Measurements from ENCODE around the gene DCTN3. TPM values are rescaled to one million over a fixed set of nuclear protein-coding genes. Genes with fewer than 3 reads are reported as not detected.

DCTN3 gene
- polyA plus RNA-seq, 3 donors from 2014 or later, result 201 to 315 (median 268) TPM

GRCh38 chr9:34627716-34628655, 7.7 kb upstream of the DCTN3 start:
- Mint-ChIP-seq H3K27ac (peak overlapping the region in 2 of 6 donors; percentile 10 to 58), H3K9me3 (peaks cover 0 to 2% (median 0%) of the 10 kb centered on the region in 6 donors), H3K4me3 (peak overlapping the region; percentile 79 to 92 (median 87)), H3K4me1 (peaks cover 16 to 17% of the 10 kb centered on the region in 2 donors), H3K36me3 (peaks cover 4 to 5% (median 5%) of the 10 kb centered on the region in 3 donors), H3K27me3 (ENCODE audit: low read depth in 3 of 3) (peaks cover 30 to 46% (median 37%) of the 10 kb centered on the region in 3 donors)
- DNase-seq, result no peak

- DNase-seq, result no peak
- Mint-ChIP-seq H3K27me3 (ENCODE audit: low read depth in 3 of 3) (peaks cover 35 to 56% (median 36%) of the 10 kb centered on the region in 3 donors), H3K4me3 (no peak overlapping the region), H3K36me3 (peaks cover 4 to 5% (median 5%) of the 10 kb centered on the region in 3 donors), H3K27ac (no peak overlapping the region), H3K4me1 (peaks cover 26 to 30% of the 10 kb centered on the region in 2 donors), H3K9me3 (peaks cover 0 to 2% (median 0%) of the 10 kb centered on the region in 6 donors)
These were observed 4.8 kb upstream of the DCTN3 start for GRCh38 chr9:34625186-34625486.

- no peak overlapping the region for H3K4me3 Mint-ChIP-seq
- no peak for DNase-seq
- peaks cover 4 to 5% (median 5%) of the 10 kb centered on the region in 3 donors for H3K36me3 Mint-ChIP-seq
- H3K4me1 Mint-ChIP-seq, result peaks cover 31 to 35% of the 10 kb centered on the region in 2 donors
- peaks cover 0 to 2% (median 0%) of the 10 kb centered on the region in 6 donors for H3K9me3 Mint-ChIP-seq
- no peak overlapping the region for H3K27ac Mint-ChIP-seq
- peaks cover 34 to 52% (median 35%) of the 10 kb centered on the region in 3 donors for H3K27me3 Mint-ChIP-seq (ENCODE audit: low read depth in 3 of 3)
These were observed 4.3 kb upstream of the DCTN3 start for GRCh38 chr9:34624475-34625185.

- DNase-seq, result peak; percentile 32 to 44 (median 39)
- H3K27ac Mint-ChIP-seq, result peak overlapping the region in 2 of 6 donors; percentile 70
- H3K9me3 Mint-ChIP-seq, result peaks cover 0 to 2% (median 0%) of the 10 kb centered on the region in 6 donors
- H3K36me3 Mint-ChIP-seq, result peaks cover 3 to 4% (median 4%) of the 10 kb centered on the region in 3 donors
- H3K27me3 Mint-ChIP-seq (ENCODE audit: low read depth in 3 of 3), result peaks cover 27 to 46% (median 35%) of the 10 kb centered on the region in 3 donors
- peaks cover 32 to 38% of the 10 kb centered on the region in 2 donors for H3K4me1 Mint-ChIP-seq
- H3K4me3 Mint-ChIP-seq, result peak overlapping the region in 3 of 5 donors; percentile 21 to 46 (median 34)
These were observed 3.3 kb upstream of the DCTN3 start for GRCh38 chr9:34623374-34624235.

- DNase-seq, result no peak
- Mint-ChIP-seq H3K27me3 (ENCODE audit: low read depth in 3 of 3) (peaks cover 6 to 10% (median 8%) of the 10 kb centered on the region in 3 donors), H3K27ac (peak overlapping the region in 1 of 6 donors; percentile 34), H3K4me1 (peaks cover 38 to 47% of the 10 kb centered on the region in 2 donors), H3K4me3 (no peak overlapping the region), H3K36me3 (peaks cover 0 to 31% (median 7%) of the 10 kb centered on the region in 3 donors), H3K9me3 (peaks cover 0 to 2% (median 0%) of the 10 kb centered on the region in 6 donors)
These were observed 5.2 kb downstream of the DCTN3 start for GRCh38 chr9:34615132-34615531.

GRCh38 chr9:34612788-34613390, 7.4 kb downstream of the DCTN3 start:
- Mint-ChIP-seq H3K36me3 (peaks cover 0 to 27% (median 7%) of the 10 kb centered on the region in 3 donors), H3K4me1 (peaks cover 23 to 31% of the 10 kb centered on the region in 2 donors), H3K9me3 (no peaks in the 10 kb centered on the region), H3K27ac (peak overlapping the region; percentile 88 to 98 (median 94)), H3K4me3 (peak overlapping the region; percentile 92 to 98 (median 93)), H3K27me3 (ENCODE audit: low read depth in 3 of 3) (peaks cover 6 to 8% (median 8%) of the 10 kb centered on the region in 3 donors)
- peak; percentile 69 to 72 (median 72) for DNase-seq

GRCh38 chr9:34611811-34612787, 8.2 kb downstream of the DCTN3 start, which contains the start of gene RPP25L:
RPP25L (minus strand) TSS chr9:34612097; CDS start chr9:34611296, 801 bp downstream.
- Mint-ChIP-seq H3K27ac (peak within 1 kb of the TSS; percentile 88 to 98 (median 94)), H3K27me3 (ENCODE audit: low read depth in 3 of 3) (peaks cover 6 to 8% (median 8%) of the 10 kb centered on the region in 3 donors), H3K4me3 (peak within 1 kb of the TSS; percentile 92 to 98 (median 93)), H3K4me1 (peaks cover 23 to 31% of the 10 kb centered on the region in 2 donors), H3K9me3 (no peaks in the 10 kb centered on the region), H3K36me3 (peaks cover 0 to 23% (median 7%) of the 10 kb centered on the region in 3 donors)
- peak; percentile 88 to 90 (median 89) for DNase-seq

- peak overlapping the region; percentile 92 to 98 (median 93) for H3K4me3 Mint-ChIP-seq
- peaks cover 23 to 31% of the 10 kb centered on the region in 2 donors for H3K4me1 Mint-ChIP-seq
- peak overlapping the region; percentile 88 to 98 (median 92) for H3K27ac Mint-ChIP-seq
- H3K27me3 Mint-ChIP-seq (ENCODE audit: low read depth in 3 of 3), result peaks cover 6 to 8% (median 8%) of the 10 kb centered on the region in 3 donors
- peaks cover 0 to 18% (median 4%) of the 10 kb centered on the region in 3 donors for H3K36me3 Mint-ChIP-seq
- H3K9me3 Mint-ChIP-seq, result no peaks in the 10 kb centered on the region
- no peak for DNase-seq
These were observed 9.0 kb downstream of the DCTN3 start for GRCh38 chr9:34611251-34611810.

GRCh38 chr9:34610434-34611206, 9.7 kb downstream of the DCTN3 start:
- peaks cover 23 to 31% of the 10 kb centered on the region in 2 donors for H3K4me1 Mint-ChIP-seq
- peak overlapping the region in 5 of 6 donors; percentile 75 to 98 (median 93) for H3K27ac Mint-ChIP-seq
- H3K36me3 Mint-ChIP-seq, result peaks cover 0 to 15% (median 0%) of the 10 kb centered on the region in 3 donors
- no peak for DNase-seq
- peaks cover 6 to 8% (median 8%) of the 10 kb centered on the region in 3 donors for H3K27me3 Mint-ChIP-seq (ENCODE audit: low read depth in 3 of 3)
- H3K9me3 Mint-ChIP-seq, result no peaks in the 10 kb centered on the region
- peak overlapping the region; percentile 36 to 98 (median 92) for H3K4me3 Mint-ChIP-seq

- H3K36me3 Mint-ChIP-seq, result no peaks in the 10 kb centered on the region
- H3K27ac Mint-ChIP-seq, result no peak overlapping the region
- peaks cover 2 to 6% (median 5%) of the 10 kb centered on the region in 3 donors for H3K27me3 Mint-ChIP-seq (ENCODE audit: low read depth in 3 of 3)
- H3K9me3 Mint-ChIP-seq, result no peaks in the 10 kb centered on the region
- no peak for DNase-seq
- no peak overlapping the region for H3K4me3 Mint-ChIP-seq
- peaks cover 12 to 18% of the 10 kb centered on the region in 2 donors for H3K4me1 Mint-ChIP-seq
These were observed 13.0 kb downstream of the DCTN3 start for GRCh38 chr9:34607331-34607730.

GRCh38 chr9:34606905-34607304, 13.4 kb downstream of the DCTN3 start:
- Mint-ChIP-seq H3K4me3 (no peak overlapping the region), H3K4me1 (peaks cover 10 to 15% of the 10 kb centered on the region in 2 donors), H3K27ac (no peak overlapping the region), H3K9me3 (no peaks in the 10 kb centered on the region), H3K27me3 (ENCODE audit: low read depth in 3 of 3) (peaks cover 0 to 4% (median 3%) of the 10 kb centered on the region in 3 donors), H3K36me3 (no peaks in the 10 kb centered on the region)
- no peak for DNase-seq

All from immature natural killer cell (primary cell).